HG02798 (cell line): Measurements from ENCODE around the gene F8A2.
"Not testable (repeated sequence)": the region's sequence is repeated elsewhere in the genome, so short reads cannot be mapped to it uniquely, and the experiment has no call there.

ENCODE experiments used
- ATAC-seq: cut with Tn5 transposase; IDR thresholded peaks from one replicate; pipeline ENCODE4 v1.9.1; 2021; ENCODE audit warnings: mild to moderate bottlenecking; ENCODE audit not compliant: unreplicated experiment, poor library complexity

Gene F8A2

DNA sequence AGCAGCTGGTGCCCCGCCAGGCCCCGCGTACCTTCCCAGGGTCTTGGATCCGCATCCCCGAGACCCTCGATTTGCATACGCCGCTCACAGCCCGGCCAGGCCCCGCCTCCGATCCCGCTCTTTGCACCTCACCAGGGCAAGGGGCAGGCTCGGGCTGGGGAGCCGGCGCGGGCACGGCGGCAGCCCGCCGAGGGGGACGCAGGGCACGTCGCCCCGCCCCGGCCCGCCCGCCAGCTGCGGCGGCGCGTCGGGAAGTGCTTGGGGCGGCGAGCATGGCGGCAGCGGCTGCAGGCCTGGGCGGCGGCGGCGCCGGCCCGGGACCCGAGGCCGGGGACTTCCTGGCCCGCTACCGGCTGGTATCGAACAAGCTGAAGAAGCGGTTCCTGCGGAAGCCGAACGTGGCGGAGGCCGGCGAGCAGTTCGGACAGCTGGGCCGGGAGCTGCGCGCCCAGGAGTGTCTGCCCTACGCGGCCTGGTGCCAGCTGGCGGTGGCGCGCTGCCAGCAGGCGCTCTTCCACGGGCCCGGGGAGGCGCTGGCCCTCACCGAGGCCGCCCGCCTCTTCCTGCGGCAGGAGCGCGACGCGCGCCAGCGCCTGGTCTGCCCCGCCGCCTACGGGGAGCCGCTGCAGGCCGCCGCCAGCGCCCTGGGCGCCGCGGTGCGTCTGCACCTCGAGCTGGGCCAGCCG is at the start of gene F8A2:
F8A2 (plus strand) TSS at position 253 of the 686 bp plus-strand sequence; CDS start at position 273, 20 bp downstream.
- peak; percentile 88 for ATAC-seq

- no peak for ATAC-seq
Measured at GRCh38 chrX:155333544-155334100, 48.3 kb upstream of the F8A2 start.

GRCh38 chrX:155334486-155335336 is 47.2 kb upstream of the F8A2 start, which contains the start of gene CLIC2:
TSS of gene CLIC2 (minus strand) at chrX:155334614. CDS start at chrX:155334427, 187 bp downstream.
- ATAC-seq: peak; percentile 68

- not testable (repeated sequence) for ATAC-seq
Measured at GRCh38 chrX:155335337-155335712, 46.6 kb upstream of the F8A2 start.

GRCh38 chrX:155345689-155346088 is 36.2 kb upstream of the F8A2 start:
- ATAC-seq: not testable (repeated sequence)

DNA sequence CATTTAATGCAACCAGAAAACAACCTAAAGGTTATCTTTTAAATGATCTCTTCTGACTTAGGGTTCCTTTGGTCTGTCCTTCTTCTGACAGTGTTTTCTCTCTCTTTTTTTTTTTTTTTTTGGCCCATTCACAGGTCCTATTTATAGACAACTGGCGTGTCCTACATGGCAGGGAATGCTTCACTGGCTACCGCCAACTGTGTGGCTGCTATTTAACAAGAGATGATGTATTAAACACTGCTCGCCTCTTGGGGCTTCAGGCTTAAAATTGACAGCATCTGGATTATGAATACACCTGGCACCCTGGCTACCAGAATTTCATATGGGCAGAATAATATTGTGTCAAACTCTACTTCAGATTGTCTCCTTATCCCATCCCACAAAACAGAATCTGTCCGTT is 32.4 kb upstream of the F8A2 start:
- not testable (repeated sequence) for ATAC-seq

DNA sequence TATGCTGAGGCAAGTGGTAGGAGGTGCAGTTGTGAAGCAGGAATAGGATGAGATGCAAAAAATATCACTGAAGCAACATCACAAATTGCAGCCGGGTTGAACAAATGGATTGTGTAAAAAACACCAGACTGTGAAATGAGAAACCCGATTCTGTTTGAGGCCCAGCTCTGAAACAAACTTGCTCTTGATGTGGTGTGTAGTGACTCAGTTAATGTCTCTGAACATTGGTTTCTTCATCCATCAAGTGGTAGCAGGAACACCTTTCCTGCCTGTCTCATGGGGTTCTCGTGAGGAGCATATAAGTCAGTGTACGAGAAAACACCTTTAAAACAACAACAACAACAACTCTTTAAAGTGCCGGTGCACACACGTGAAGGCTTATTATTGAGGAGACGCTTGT is 18.2 kb upstream of the F8A2 start:
- ATAC-seq: not testable (repeated sequence)

DNA sequence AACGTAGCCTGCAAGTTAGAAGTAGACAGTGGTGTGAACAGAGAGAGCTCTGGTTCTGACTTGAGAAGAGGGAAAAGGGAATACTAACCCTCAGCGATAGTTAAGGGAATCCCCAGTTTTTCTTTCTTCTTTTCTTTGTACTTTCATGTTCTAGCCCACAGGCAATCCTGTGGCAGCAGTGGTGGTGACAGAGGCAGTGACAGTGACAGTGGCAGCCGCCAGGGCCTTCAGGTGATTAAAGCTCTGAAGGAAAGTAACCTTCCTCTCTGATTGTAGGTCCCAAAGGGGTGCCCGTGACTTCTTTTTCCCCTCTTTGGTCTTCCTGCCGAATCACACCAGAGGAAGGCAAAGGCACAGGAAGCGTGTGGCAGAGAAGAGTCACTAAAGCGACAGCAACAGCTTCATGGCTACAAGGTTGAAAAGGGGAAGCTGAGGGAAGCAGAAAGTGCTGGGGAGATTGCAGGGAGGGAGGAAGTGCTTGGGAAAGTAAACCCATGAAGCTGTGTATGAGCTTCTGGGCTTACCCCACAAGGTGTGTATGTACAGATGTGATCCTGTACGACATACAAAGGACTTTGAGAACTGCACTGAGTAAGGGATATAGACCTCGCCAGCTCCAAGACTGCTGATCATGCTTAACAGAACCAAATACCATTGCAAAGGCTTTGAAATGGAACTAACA is 8.0 kb upstream of the F8A2 start:
- ATAC-seq: peak; percentile 72

DNA sequence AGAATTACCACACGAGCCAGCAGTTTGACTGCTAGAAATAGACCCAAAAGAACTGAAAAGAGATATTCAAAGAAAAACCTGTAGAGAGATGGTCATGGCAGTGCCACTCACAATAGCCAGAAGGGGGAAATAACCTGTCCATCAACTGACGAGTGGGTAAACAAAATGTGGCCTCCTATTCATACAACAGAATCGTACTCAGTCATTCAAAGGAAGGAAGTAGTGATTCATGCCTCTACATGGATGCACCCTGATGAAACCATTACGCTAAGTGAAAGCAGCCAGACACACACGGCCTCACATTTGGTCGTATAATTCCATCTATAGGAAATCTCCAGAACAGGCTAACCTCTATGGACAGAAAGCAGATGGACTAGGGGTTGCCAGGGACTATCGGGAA is 2.1 kb upstream of the F8A2 start:
- ATAC-seq: not testable (repeated sequence)

DNA sequence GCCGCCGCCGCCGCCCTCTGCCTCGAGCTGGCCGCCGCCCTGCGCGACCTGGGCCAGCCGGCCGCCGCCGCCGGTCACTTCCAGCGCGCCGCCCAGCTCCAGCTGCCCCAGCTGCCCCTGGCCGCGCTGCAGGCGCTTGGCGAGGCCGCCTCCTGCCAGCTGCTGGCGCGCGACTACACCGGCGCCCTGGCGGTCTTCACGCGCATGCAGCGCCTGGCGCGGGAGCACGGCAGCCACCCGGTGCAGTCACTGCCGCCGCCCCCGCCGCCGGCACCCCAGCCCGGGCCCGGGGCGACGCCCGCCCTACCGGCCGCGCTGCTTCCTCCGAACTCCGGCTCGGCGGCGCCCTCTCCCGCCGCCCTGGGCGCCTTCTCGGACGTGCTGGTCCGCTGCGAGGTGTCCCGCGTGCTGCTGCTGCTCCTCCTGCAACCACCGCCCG is 653 bp downstream of the F8A2 start:
- peak; percentile 39 for ATAC-seq

DNA sequence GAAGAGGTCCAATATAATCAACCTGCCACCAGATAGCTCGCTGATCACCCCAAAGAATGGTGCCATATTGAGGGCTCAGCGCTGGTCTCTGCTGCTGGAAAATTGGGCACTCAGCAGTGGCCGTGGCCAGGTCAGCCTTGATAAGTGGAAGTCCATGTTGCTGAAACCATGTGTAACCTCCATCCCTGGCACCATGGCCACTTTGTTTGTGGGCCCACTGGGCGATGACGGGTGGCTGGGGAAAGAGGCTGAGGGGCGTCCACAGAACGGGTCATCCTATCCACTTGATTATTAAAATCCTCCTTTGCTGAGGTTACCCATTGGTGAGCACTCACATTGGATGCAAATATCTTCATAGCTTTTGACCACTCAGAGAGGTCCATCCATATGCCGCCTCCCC is 7.7 kb downstream of the F8A2 start:
- no peak for ATAC-seq

- ATAC-seq: not testable (repeated sequence)
Measured at GRCh38 chrX:155394747-155395276, 12.9 kb downstream of the F8A2 start.

- ATAC-seq: no peak
Measured at GRCh38 chrX:155406429-155406828, 24.5 kb downstream of the F8A2 start.

DNA sequence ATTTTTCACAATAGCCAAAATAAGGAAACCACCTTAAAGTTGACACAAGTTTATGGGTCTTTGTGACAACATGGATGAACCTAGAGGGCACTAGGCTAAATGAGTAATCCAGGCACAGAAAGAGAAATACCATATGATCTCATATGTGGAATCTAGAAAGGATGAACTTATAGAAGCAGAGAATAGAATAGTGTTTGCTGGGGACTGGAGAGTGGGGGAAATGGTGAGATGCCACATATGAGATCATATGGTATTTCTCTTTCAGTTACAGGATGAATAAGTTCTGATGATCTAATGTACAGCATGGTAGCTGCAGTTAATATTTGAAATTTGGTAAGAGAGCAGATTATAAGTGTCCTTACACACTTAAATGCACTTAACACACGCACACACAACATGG is 35.9 kb downstream of the F8A2 start:
- no peak for ATAC-seq
